SKM-1 treated with dmso at 0.1 percent for 144 hours (cell line): Measurements from ENCODE around the gene ALDH1A3.

Experiments
- DNase-seq: peaks from one replicate; lab custom pipeline; 2025; ENCODE audit not compliant: unreplicated experiment; lab: John Stamatoyannopoulos, UW

The ALDH1A3 gene

GRCh38 chr15:100923902-100924301 is 44.3 kb downstream of the ALDH1A3 start:
- DNase-seq = no peak

GRCh38 chr15:100924436-100924835 is 44.8 kb downstream of the ALDH1A3 start:
- DNase-seq = no peak

- no peak for DNase-seq
Measured at GRCh38 chr15:100925480-100925879, 45.8 kb downstream of the ALDH1A3 start.

GRCh38 chr15:100926258-100926657 is 46.6 kb downstream of the ALDH1A3 start:
- DNase-seq = no peak

- no peak for DNase-seq
Measured at GRCh38 chr15:100926971-100927756, 47.5 kb downstream of the ALDH1A3 start.

- DNase-seq = no peak
Measured at GRCh38 chr15:100928632-100929280, 49.1 kb downstream of the ALDH1A3 start.

- no peak for DNase-seq
Measured at GRCh38 chr15:100929641-100930042, 50.0 kb downstream of the ALDH1A3 start.

GRCh38 chr15:100930306-100930848 is 50.7 kb downstream of the ALDH1A3 start:
- no peak for DNase-seq

GRCh38 chr15:100931143-100931890 is 51.7 kb downstream of the ALDH1A3 start:
- DNase-seq = no peak

GRCh38 chr15:100932676-100933348 is 53.2 kb downstream of the ALDH1A3 start:
- peak; percentile 38 for DNase-seq

GRCh38 chr15:100934166-100934565 is 54.5 kb downstream of the ALDH1A3 start:
- no peak for DNase-seq

GRCh38 chr15:100934726-100935125 is 55.1 kb downstream of the ALDH1A3 start:
- peak; percentile 53 for DNase-seq

- no peak for DNase-seq
Measured at GRCh38 chr15:100937171-100937570, 57.5 kb downstream of the ALDH1A3 start.

GRCh38 chr15:100939791-100940190 is 60.2 kb downstream of the ALDH1A3 start:
- DNase-seq = no peak

- peak; percentile 88 for DNase-seq
Measured at GRCh38 chr15:100940767-100941379, 61.2 kb downstream of the ALDH1A3 start.

GRCh38 chr15:100941536-100941935 is 61.9 kb downstream of the ALDH1A3 start:
- no peak for DNase-seq

GRCh38 chr15:100942656-100943425 is 63.2 kb downstream of the ALDH1A3 start:
- no peak for DNase-seq

GRCh38 chr15:100944244-100944895 is 64.7 kb downstream of the ALDH1A3 start:
- DNase-seq = no peak

- DNase-seq = no peak
Measured at GRCh38 chr15:100944986-100945385, 65.4 kb downstream of the ALDH1A3 start.
